NB4 (cell line): Measurements from ENCODE around the gene TAPT1.

Source experiments
- DNase-seq: peaks from one replicate; pipeline ENCODE4 v3.0.0; 2010; ENCODE audit warnings: low read depth
- H3K4me3 ChIP-seq: one replicate; pipeline ENCODE4 v1.5.1; 2011; ENCODE audit warnings: mild to moderate bottlenecking, low read depth, low read length, moderate library complexity
- CTCF ChIP-seq: IDR thresholded peaks from one replicate; pipeline ENCODE4 v1.5.1; 2012; ENCODE audit warnings: low read depth, low read length
- MYC ChIP-seq: IDR thresholded peaks from 2 replicates; pipeline ENCODE4 v1.6.1; 2011; ENCODE audit warnings: low read depth, low read length
- POLR2A ChIP-seq: IDR thresholded peaks from 2 replicates; pipeline ENCODE4 v1.6.1; 2011; ENCODE audit warnings: mild to moderate bottlenecking; ENCODE audit not compliant: insufficient read length; ENCODE audit errors: extremely low read depth
- TF ChIP-seq, protein P1 (sequence below): IDR thresholded peaks from 2 replicates; pipeline ENCODE4 v1.6.1; 2011; ENCODE audit warnings: low read depth, low read length

The TAPT1 gene

DNA sequence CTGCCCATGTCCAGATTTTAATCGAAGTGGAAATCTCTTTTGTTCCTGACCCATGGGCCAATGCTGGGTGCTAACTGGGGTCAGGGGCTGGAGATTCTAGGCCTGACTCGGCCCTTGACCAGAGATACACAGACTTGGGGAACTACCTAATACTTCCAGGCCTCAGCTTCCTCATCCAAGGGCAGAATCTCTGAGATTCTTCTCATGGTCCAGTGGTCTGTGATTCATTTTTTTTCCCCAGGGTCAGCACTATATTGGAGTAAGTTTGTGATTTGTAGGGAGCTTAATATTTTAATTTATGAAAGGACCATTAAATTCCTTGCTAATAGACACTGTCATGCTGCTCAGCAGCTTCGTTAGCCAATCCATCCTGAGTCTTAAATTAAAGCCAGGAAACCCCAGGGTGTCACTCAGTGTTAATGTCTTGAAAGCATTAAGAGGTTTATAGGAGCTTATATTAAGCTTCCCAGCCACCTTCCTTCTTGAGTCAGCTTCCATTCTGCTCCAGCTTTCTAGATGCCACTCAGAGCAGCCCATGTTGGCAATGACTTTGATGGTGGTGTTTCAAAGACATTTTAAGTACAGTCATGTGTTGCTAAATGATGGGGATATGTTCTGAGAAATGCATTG lies 115.5 kb downstream of the TAPT1 start:
- DNase-seq, result no peak
- TF ChIP-seq POLR2A, result no peak
- no peak for TF ChIP-seq MYC
- TF ChIP-seq, protein P1, sequence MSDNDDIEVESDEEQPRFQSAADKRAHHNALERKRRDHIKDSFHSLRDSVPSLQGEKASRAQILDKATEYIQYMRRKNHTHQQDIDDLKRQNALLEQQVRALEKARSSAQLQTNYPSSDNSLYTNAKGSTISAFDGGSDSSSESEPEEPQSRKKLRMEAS, result no peak
- no peak for TF ChIP-seq CTCF
- H3K4me3 ChIP-seq, result no peak overlapping the region
